ENCODE data around the gene ITPRIP.

- TF ChIP-seq CTCF (IDR thresholded peaks at IDR 0.05): no peak
- no peak for TF ChIP-seq POLR2A (IDR thresholded peaks at IDR 0.05)
Observed at GRCh38 chr10:104314591-104315485, 23.4 kb downstream of the ITPRIP start.

Data from tibial nerve (tissue), 3 donors.